Measurements from ENCODE around the gene MYCBPAP. TPM values are rescaled to one million over a fixed set of nuclear protein-coding genes. Genes with fewer than 3 reads are reported as not detected.

The MYCBPAP gene
- total and polyA plus RNA-seq, 2 donors from 2014 or later, result 0.72 to 2.9 TPM

- H3K27ac ChIP-seq (ENCODE audit: low read depth in 2 of 2, low read length in 2 of 2), result no peak overlapping the region
- H3K9me3 ChIP-seq (ENCODE audit: control insufficient read depth in 2 of 3, insufficient read depth in 1 of 3, low read length in 3 of 3), result no peaks in the 10 kb centered on the region
- no peaks in the 10 kb centered on the region for H3K27me3 ChIP-seq (ENCODE audit: control insufficient read depth, insufficient read depth, low read length)
- H3K4me3 ChIP-seq (ENCODE audit: low read length in 3 of 3), result no peak overlapping the region
- peaks cover 0 to 27% (median 9%) of the 10 kb centered on the region in 3 donors for H3K36me3 ChIP-seq (ENCODE audit: control insufficient read depth in 2 of 3, insufficient read depth in 3 of 3, low read length in 3 of 3)
- intact Hi-C loops (cut with DNase I), result no loop called here
- H3K4me1 ChIP-seq (ENCODE audit: control insufficient read depth in 2 of 3, insufficient read depth in 2 of 3, low read depth in 1 of 3, low read length in 3 of 3), result peaks cover 0 to 6% (median 5%) of the 10 kb centered on the region in 3 donors
- DNase-seq (no peak), FAIRE-seq (no peak)
- no peak overlapping the region for H3K9ac ChIP-seq (ENCODE audit: low read length in 3 of 3)
- TF ChIP-seq CTCF (IDR thresholded peaks at IDR 0.05; ENCODE audit: borderline replicate concordance, extremely low read depth, insufficient read depth), result no peak
These were observed 47.3 kb upstream of the MYCBPAP start for GRCh38 chr17:50460831-50461526.

- DNase-seq (no peak), FAIRE-seq (no peak)
- Histone ChIP-seq H3K9ac (ENCODE audit: low read length in 3 of 3) (no peak overlapping the region), H3K36me3 (ENCODE audit: control insufficient read depth in 2 of 3, insufficient read depth in 3 of 3, low read length in 3 of 3) (peaks cover 0 to 23% (median 9%) of the 10 kb centered on the region in 3 donors), H3K9me3 (ENCODE audit: control insufficient read depth in 2 of 3, insufficient read depth in 1 of 3, low read length in 3 of 3) (no peaks in the 10 kb centered on the region), H3K27ac (ENCODE audit: low read depth in 2 of 2, low read length in 2 of 2) (no peak overlapping the region), H3K27me3 (ENCODE audit: control insufficient read depth, insufficient read depth, low read length) (no peaks in the 10 kb centered on the region), H3K4me3 (ENCODE audit: low read length in 3 of 3) (no peak overlapping the region), H3K4me1 (ENCODE audit: control insufficient read depth in 2 of 3, insufficient read depth in 2 of 3, low read depth in 1 of 3, low read length in 3 of 3) (peaks cover 0 to 6% (median 5%) of the 10 kb centered on the region in 3 donors)
- no peak for TF ChIP-seq CTCF (IDR thresholded peaks at IDR 0.05; ENCODE audit: borderline replicate concordance, extremely low read depth, insufficient read depth)
- intact Hi-C loops (cut with DNase I), result no loop called here
These were observed 46.6 kb upstream of the MYCBPAP start for GRCh38 chr17:50461550-50462132.

GRCh38 chr17:50462446-50462845, 45.8 kb upstream of the MYCBPAP start:
- H3K4me3 ChIP-seq (ENCODE audit: low read length in 3 of 3), result no peak overlapping the region
- TF ChIP-seq CTCF (IDR thresholded peaks at IDR 0.05; ENCODE audit: borderline replicate concordance, extremely low read depth, insufficient read depth), result no peak
- H3K36me3 ChIP-seq (ENCODE audit: control insufficient read depth in 2 of 3, insufficient read depth in 3 of 3, low read length in 3 of 3), result peaks cover 0 to 23% (median 9%) of the 10 kb centered on the region in 3 donors
- H3K27ac ChIP-seq (ENCODE audit: low read depth in 2 of 2, low read length in 2 of 2), result no peak overlapping the region
- DNase-seq (no peak), FAIRE-seq (no peak)
- no peak overlapping the region for H3K9ac ChIP-seq (ENCODE audit: low read length in 3 of 3)
- intact Hi-C loops (cut with DNase I), result no loop called here
- H3K4me1 ChIP-seq (ENCODE audit: control insufficient read depth in 2 of 3, insufficient read depth in 2 of 3, low read depth in 1 of 3, low read length in 3 of 3), result peaks cover 0 to 6% (median 5%) of the 10 kb centered on the region in 3 donors
- no peaks in the 10 kb centered on the region for H3K9me3 ChIP-seq (ENCODE audit: control insufficient read depth in 2 of 3, insufficient read depth in 1 of 3, low read length in 3 of 3)
- no peaks in the 10 kb centered on the region for H3K27me3 ChIP-seq (ENCODE audit: control insufficient read depth, insufficient read depth, low read length)

Data from kidney (tissue), 14 donors.